ENCODE results near the gene SLIT3. TPM values are rescaled to one million over a fixed set of nuclear protein-coding genes. Genes with fewer than 3 reads are reported as not detected.

The SLIT3 gene
- total and polyA plus RNA-seq, 9 of the 15 experiments (the other 6 are each of a cell fraction or from before 2014, with no cell fraction given): 0.01 to 0.04 TPM; not detected in 7

DNA sequence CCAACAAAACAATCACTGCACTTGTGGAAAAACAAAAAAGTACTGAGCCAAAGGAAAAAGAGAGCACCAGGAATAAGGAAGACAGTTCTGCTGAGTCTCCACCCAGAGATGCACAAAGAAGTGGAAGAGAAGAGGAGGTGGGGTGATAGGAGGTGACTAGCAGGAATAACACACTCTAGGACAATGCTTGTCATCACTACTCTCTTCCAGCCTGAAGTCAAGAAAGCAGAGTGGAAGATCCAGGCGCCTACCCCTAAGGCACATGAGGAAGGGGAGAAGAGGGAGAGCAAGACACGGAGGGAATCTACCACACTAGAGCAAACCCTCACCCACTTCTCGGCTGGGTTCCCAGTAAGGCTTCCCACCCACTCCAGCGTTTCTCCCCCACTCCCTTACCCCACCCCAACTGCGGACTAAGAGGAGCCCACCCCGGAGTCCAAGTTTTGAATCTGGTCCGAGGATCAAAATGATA, 1.7 kb downstream of the SLIT3 start:
- H3K4me2 ChIP-seq (ENCODE audit: insufficient read depth, low read length): no peak overlapping the region
- FAIRE-seq (no peak), DNase-seq (ENCODE audit: extremely low read depth in 1 of 4, low spot score in 3 of 4) (no peak), ATAC-seq (no peak)
- CTCF ChIA-PET (ENCODE audit: low intra/inter-chr PET ratio): no interaction called here
- no peak overlapping the region for H3K9ac ChIP-seq (ENCODE audit: insufficient read depth in 1 of 2, low read depth in 2 of 2, low read length in 2 of 2)
- 0% methylated on average over 6 of the region's 7 CpGs for WGBS (ENCODE audit: insufficient coverage, low coverage, missing lambda C conversion rate)
- no peaks in the 10 kb centered on the region for H3K36me3 ChIP-seq (ENCODE audit: control insufficient read depth, insufficient read depth, low read length)
- intact Hi-C loops (cut with micrococcal nuclease): no loop called here
- peaks cover 0 to 7% of the 10 kb centered on the region in 2 experiments; a peak in 1 of 5 replicates for H3K4me1 ChIP-seq (replicated peaks in 1 of 2; ENCODE audit: control insufficient read depth in 2 of 2, insufficient read depth in 2 of 2, low read length in 2 of 2)
- no peaks in the 10 kb centered on the region for H3K9me1 ChIP-seq (ENCODE audit: control insufficient read depth, insufficient read depth, low read length)
- POLR2A ChIA-PET: no interaction called here
- BruUV-seq (replicated peaks): no TSS peak
- in situ Hi-C loops (cut with MboI): loop anchor here (10.0 kb wide), 1 partner anchor 604 kb away; no protein-coding TSS in a partner anchor
- H3K27me3 ChIP-seq (ENCODE audit: control insufficient read depth in 2 of 2, insufficient read depth in 2 of 2, low read length in 2 of 2): peaks cover 0 to 16% of the 10 kb centered on the region in 2 experiments; a peak in 3 of 5 replicates
- H2AFZ ChIP-seq (ENCODE audit: low read depth, low read length): no peak overlapping the region
- no peak overlapping the region for H3K27ac ChIP-seq (ENCODE audit: extremely low read depth, low read depth, low read length)
- H4K20me1 ChIP-seq (replicated peaks; ENCODE audit: control insufficient read depth, insufficient read depth, low read length): no peaks in the 10 kb centered on the region; the same call in 1 of the 2 replicates
- H3K9me3 ChIP-seq (replicated peaks; ENCODE audit: control insufficient read depth, insufficient read depth, low read depth, low read length): no peaks in the 10 kb centered on the region
- no peaks in the 10 kb centered on the region for H3K79me2 ChIP-seq (ENCODE audit: control insufficient read depth, insufficient read depth, low read length)
- no peak overlapping the region for H3K4me3 ChIP-seq
- no peak for TF ChIP-seq HNRNPLL (IDR thresholded peaks at IDR 0.05; ENCODE audit: low read depth, low read length, poor library complexity, severe bottlenecking)
- no peak for TF ChIP-seq ATF6 (CRISPR knock-in tag; IDR thresholded peaks at IDR 0.05)
- no peak for TF ChIP-seq BACH1 (tag; IDR thresholded peaks at IDR 0.05)
- no peak for TF ChIP-seq HOMEZ (CRISPR knock-in tag; IDR thresholded peaks at IDR 0.05)
- TF ChIP-seq ZNF274 (IDR thresholded peaks at IDR 0.05; ENCODE audit: borderline replicate concordance, low read depth, low read length): no peak
- no peak for TF ChIP-seq KLF13 (tag; IDR thresholded peaks at IDR 0.05; ENCODE audit: borderline replicate concordance, low read depth)
- TF ChIP-seq, protein P1, sequence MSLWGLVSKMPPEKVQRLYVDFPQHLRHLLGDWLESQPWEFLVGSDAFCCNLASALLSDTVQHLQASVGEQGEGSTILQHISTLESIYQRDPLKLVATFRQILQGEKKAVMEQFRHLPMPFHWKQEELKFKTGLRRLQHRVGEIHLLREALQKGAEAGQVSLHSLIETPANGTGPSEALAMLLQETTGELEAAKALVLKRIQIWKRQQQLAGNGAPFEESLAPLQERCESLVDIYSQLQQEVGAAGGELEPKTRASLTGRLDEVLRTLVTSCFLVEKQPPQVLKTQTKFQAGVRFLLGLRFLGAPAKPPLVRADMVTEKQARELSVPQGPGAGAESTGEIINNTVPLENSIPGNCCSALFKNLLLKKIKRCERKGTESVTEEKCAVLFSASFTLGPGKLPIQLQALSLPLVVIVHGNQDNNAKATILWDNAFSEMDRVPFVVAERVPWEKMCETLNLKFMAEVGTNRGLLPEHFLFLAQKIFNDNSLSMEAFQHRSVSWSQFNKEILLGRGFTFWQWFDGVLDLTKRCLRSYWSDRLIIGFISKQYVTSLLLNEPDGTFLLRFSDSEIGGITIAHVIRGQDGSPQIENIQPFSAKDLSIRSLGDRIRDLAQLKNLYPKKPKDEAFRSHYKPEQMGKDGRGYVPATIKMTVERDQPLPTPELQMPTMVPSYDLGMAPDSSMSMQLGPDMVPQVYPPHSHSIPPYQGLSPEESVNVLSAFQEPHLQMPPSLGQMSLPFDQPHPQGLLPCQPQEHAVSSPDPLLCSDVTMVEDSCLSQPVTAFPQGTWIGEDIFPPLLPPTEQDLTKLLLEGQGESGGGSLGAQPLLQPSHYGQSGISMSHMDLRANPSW (CRISPR knock-in tag; IDR thresholded peaks at IDR 0.05): no peak
- TF ChIP-seq RFX5 (IDR thresholded peaks at IDR 0.05; ENCODE audit: low read depth, low read length): no peak
- TF ChIP-seq, protein P2, sequence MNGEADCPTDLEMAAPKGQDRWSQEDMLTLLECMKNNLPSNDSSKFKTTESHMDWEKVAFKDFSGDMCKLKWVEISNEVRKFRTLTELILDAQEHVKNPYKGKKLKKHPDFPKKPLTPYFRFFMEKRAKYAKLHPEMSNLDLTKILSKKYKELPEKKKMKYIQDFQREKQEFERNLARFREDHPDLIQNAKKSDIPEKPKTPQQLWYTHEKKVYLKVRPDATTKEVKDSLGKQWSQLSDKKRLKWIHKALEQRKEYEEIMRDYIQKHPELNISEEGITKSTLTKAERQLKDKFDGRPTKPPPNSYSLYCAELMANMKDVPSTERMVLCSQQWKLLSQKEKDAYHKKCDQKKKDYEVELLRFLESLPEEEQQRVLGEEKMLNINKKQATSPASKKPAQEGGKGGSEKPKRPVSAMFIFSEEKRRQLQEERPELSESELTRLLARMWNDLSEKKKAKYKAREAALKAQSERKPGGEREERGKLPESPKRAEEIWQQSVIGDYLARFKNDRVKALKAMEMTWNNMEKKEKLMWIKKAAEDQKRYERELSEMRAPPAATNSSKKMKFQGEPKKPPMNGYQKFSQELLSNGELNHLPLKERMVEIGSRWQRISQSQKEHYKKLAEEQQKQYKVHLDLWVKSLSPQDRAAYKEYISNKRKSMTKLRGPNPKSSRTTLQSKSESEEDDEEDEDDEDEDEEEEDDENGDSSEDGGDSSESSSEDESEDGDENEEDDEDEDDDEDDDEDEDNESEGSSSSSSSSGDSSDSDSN (IDR thresholded peaks at IDR 0.05; ENCODE audit: borderline replicate concordance in 1 of 2, low read depth in 2 of 2, low read length in 2 of 2): no peak
- TF ChIP-seq ZNF507 (tag; conservative IDR thresholded peaks at IDR 0.05): no peak
- no peak for TF ChIP-seq RFX1 (IDR thresholded peaks at IDR 0.05)
- no peak for TF ChIP-seq ETV5 (CRISPR knock-in tag; IDR thresholded peaks at IDR 0.05; ENCODE audit: low read depth)
- TF ChIP-seq EZH2 (IDR thresholded peaks at IDR 0.05; ENCODE audit: borderline replicate concordance, low read depth, low read length): no peak
- no peak for TF ChIP-seq CBFA2T3 (IDR thresholded peaks at IDR 0.05)
